ENCODE data around the gene ARHGEF37. TPM values are rescaled to one million over a fixed set of nuclear protein-coding genes. Genes with fewer than 3 reads are reported as not detected.

The ARHGEF37 gene
- total and polyA plus RNA-seq, 2 donors = 1.1 to 2.5 TPM

- Histone ChIP-seq H3K36me3 (ENCODE audit: control insufficient read depth in 2 of 2, insufficient read depth in 2 of 2, low read length in 1 of 2) (no peaks in the 10 kb centered on the region), H3K27me3 (ENCODE audit: control insufficient read depth in 2 of 2, insufficient read depth in 1 of 2, low read length in 1 of 2) (no peaks in the 10 kb centered on the region), H3K4me1 (ENCODE audit: control insufficient read depth in 2 of 2, insufficient read depth in 2 of 2, low read length in 2 of 2) (no peaks in the 10 kb centered on the region), H3K9me3 (ENCODE audit: control insufficient read depth in 2 of 2, insufficient read depth in 1 of 2, low read length in 1 of 2) (peaks cover 0 to 2% of the 10 kb centered on the region in 2 donors), H3K4me3 (ENCODE audit: low read length in 2 of 2) (no peak overlapping the region), H3K27ac (ENCODE audit: low read depth in 1 of 2, low read length in 1 of 2) (no peak overlapping the region)
- DNase-seq (ENCODE audit: low read depth in 6 of 9, low spot score in 9 of 9) = no peak
- 93% methylated on average over 8 of the region's 8 CpGs for WGBS
Observed at GRCh38 chr5:149614034-149614907, 33.0 kb downstream of the ARHGEF37 start.

GRCh38 chr5:149615976-149616375 lies 34.7 kb downstream of the ARHGEF37 start:
- no peak overlapping the region for H3K27ac ChIP-seq (ENCODE audit: low read depth in 1 of 2, low read length in 1 of 2)
- H3K27me3 ChIP-seq (ENCODE audit: control insufficient read depth in 2 of 2, insufficient read depth in 1 of 2, low read length in 1 of 2) = no peaks in the 10 kb centered on the region
- DNase-seq (ENCODE audit: low read depth in 6 of 9, low spot score in 9 of 9) = no peak
- H3K4me3 ChIP-seq (ENCODE audit: low read length in 2 of 2) = no peak overlapping the region
- no peaks in the 10 kb centered on the region for H3K4me1 ChIP-seq (ENCODE audit: control insufficient read depth in 2 of 2, insufficient read depth in 2 of 2, low read length in 2 of 2)
- WGBS = 86% methylated on average over 5 of the region's 5 CpGs
- H3K9me3 ChIP-seq (ENCODE audit: control insufficient read depth in 2 of 2, insufficient read depth in 1 of 2, low read length in 1 of 2) = peaks cover 0 to 2% of the 10 kb centered on the region in 2 donors
- H3K36me3 ChIP-seq (ENCODE audit: control insufficient read depth in 2 of 2, insufficient read depth in 2 of 2, low read length in 1 of 2) = no peaks in the 10 kb centered on the region

- no peak for DNase-seq (ENCODE audit: low read depth in 6 of 9, low spot score in 9 of 9)
- H3K4me1 ChIP-seq (ENCODE audit: control insufficient read depth in 2 of 2, insufficient read depth in 2 of 2, low read length in 2 of 2) = no peaks in the 10 kb centered on the region
- WGBS = 69% methylated on average over 3 of the region's 3 CpGs
- no peaks in the 10 kb centered on the region for H3K27me3 ChIP-seq (ENCODE audit: control insufficient read depth in 2 of 2, insufficient read depth in 1 of 2, low read length in 1 of 2)
- no peak overlapping the region for H3K4me3 ChIP-seq (ENCODE audit: low read length in 2 of 2)
- H3K9me3 ChIP-seq (ENCODE audit: control insufficient read depth in 2 of 2, insufficient read depth in 1 of 2, low read length in 1 of 2) = peaks cover 0 to 2% of the 10 kb centered on the region in 2 donors
- no peak overlapping the region for H3K27ac ChIP-seq (ENCODE audit: low read depth in 1 of 2, low read length in 1 of 2)
- peaks cover 0 to 2% of the 10 kb centered on the region in 2 donors for H3K36me3 ChIP-seq (ENCODE audit: control insufficient read depth in 2 of 2, insufficient read depth in 2 of 2, low read length in 1 of 2)
Observed at GRCh38 chr5:149616727-149617285, 35.5 kb downstream of the ARHGEF37 start.

- no peak overlapping the region for H3K27ac ChIP-seq (ENCODE audit: low read depth in 1 of 2, low read length in 1 of 2)
- H3K4me3 ChIP-seq (ENCODE audit: low read length in 2 of 2) = no peak overlapping the region
- DNase-seq (ENCODE audit: low read depth in 6 of 9, low spot score in 9 of 9) = no peak
- peaks cover 0 to 2% of the 10 kb centered on the region in 2 donors for H3K9me3 ChIP-seq (ENCODE audit: control insufficient read depth in 2 of 2, insufficient read depth in 1 of 2, low read length in 1 of 2)
- peaks cover 0 to 3% of the 10 kb centered on the region in 2 donors for H3K36me3 ChIP-seq (ENCODE audit: control insufficient read depth in 2 of 2, insufficient read depth in 2 of 2, low read length in 1 of 2)
- no peaks in the 10 kb centered on the region for H3K4me1 ChIP-seq (ENCODE audit: control insufficient read depth in 2 of 2, insufficient read depth in 2 of 2, low read length in 2 of 2)
- no peaks in the 10 kb centered on the region for H3K27me3 ChIP-seq (ENCODE audit: control insufficient read depth in 2 of 2, insufficient read depth in 1 of 2, low read length in 1 of 2)
- 90% methylated on average over 12 of the region's 12 CpGs for WGBS
Observed at GRCh38 chr5:149617760-149618306, 36.5 kb downstream of the ARHGEF37 start.

- Histone ChIP-seq H3K4me3 (ENCODE audit: low read length in 2 of 2) (no peak overlapping the region), H3K27ac (ENCODE audit: low read depth in 1 of 2, low read length in 1 of 2) (no peak overlapping the region), H3K36me3 (ENCODE audit: control insufficient read depth in 2 of 2, insufficient read depth in 2 of 2, low read length in 1 of 2) (peaks cover 0 to 3% of the 10 kb centered on the region in 2 donors), H3K4me1 (ENCODE audit: control insufficient read depth in 2 of 2, insufficient read depth in 2 of 2, low read length in 2 of 2) (no peaks in the 10 kb centered on the region), H3K9me3 (ENCODE audit: control insufficient read depth in 2 of 2, insufficient read depth in 1 of 2, low read length in 1 of 2) (peaks cover 0 to 2% of the 10 kb centered on the region in 2 donors), H3K27me3 (ENCODE audit: control insufficient read depth in 2 of 2, insufficient read depth in 1 of 2, low read length in 1 of 2) (no peaks in the 10 kb centered on the region)
- peak in 8 of 9 donors; percentile 9 to 54 (median 15) for DNase-seq (ENCODE audit: low read depth in 6 of 9, low spot score in 9 of 9)
- WGBS = 63% methylated on average over 9 of the region's 9 CpGs
Observed at GRCh38 chr5:149618581-149619248, 37.4 kb downstream of the ARHGEF37 start.

GRCh38 chr5:149621415-149622098 lies 40.3 kb downstream of the ARHGEF37 start:
- H3K27me3 ChIP-seq (ENCODE audit: control insufficient read depth in 2 of 2, insufficient read depth in 1 of 2, low read length in 1 of 2) = no peaks in the 10 kb centered on the region
- no peak overlapping the region for H3K27ac ChIP-seq (ENCODE audit: low read depth in 1 of 2, low read length in 1 of 2)
- peaks cover 0 to 3% of the 10 kb centered on the region in 2 donors for H3K36me3 ChIP-seq (ENCODE audit: control insufficient read depth in 2 of 2, insufficient read depth in 2 of 2, low read length in 1 of 2)
- 97% methylated on average over 10 of the region's 10 CpGs for WGBS
- H3K9me3 ChIP-seq (ENCODE audit: control insufficient read depth in 2 of 2, insufficient read depth in 1 of 2, low read length in 1 of 2) = no peaks in the 10 kb centered on the region
- no peak for DNase-seq (ENCODE audit: low read depth in 6 of 9, low spot score in 9 of 9)
- no peak overlapping the region for H3K4me3 ChIP-seq (ENCODE audit: low read length in 2 of 2)
- H3K4me1 ChIP-seq (ENCODE audit: control insufficient read depth in 2 of 2, insufficient read depth in 2 of 2, low read length in 2 of 2) = no peaks in the 10 kb centered on the region

GRCh38 chr5:149622466-149622865 lies 41.2 kb downstream of the ARHGEF37 start:
- H3K4me1 ChIP-seq (ENCODE audit: control insufficient read depth in 2 of 2, insufficient read depth in 2 of 2, low read length in 2 of 2) = no peaks in the 10 kb centered on the region
- H3K36me3 ChIP-seq (ENCODE audit: control insufficient read depth in 2 of 2, insufficient read depth in 2 of 2, low read length in 1 of 2) = peaks cover 0 to 3% of the 10 kb centered on the region in 2 donors
- no peak for DNase-seq (ENCODE audit: low read depth in 6 of 9, low spot score in 9 of 9)
- H3K4me3 ChIP-seq (ENCODE audit: low read length in 2 of 2) = no peak overlapping the region
- H3K27me3 ChIP-seq (ENCODE audit: control insufficient read depth in 2 of 2, insufficient read depth in 1 of 2, low read length in 1 of 2) = no peaks in the 10 kb centered on the region
- H3K27ac ChIP-seq (ENCODE audit: low read depth in 1 of 2, low read length in 1 of 2) = no peak overlapping the region
- H3K9me3 ChIP-seq (ENCODE audit: control insufficient read depth in 2 of 2, insufficient read depth in 1 of 2, low read length in 1 of 2) = no peaks in the 10 kb centered on the region
- 98% methylated on average over 3 of the region's 3 CpGs for WGBS

GRCh38 chr5:149623473-149623872 lies 42.2 kb downstream of the ARHGEF37 start:
- H3K36me3 ChIP-seq (ENCODE audit: control insufficient read depth in 2 of 2, insufficient read depth in 2 of 2, low read length in 1 of 2) = peaks cover 0 to 3% of the 10 kb centered on the region in 2 donors
- no peak for DNase-seq (ENCODE audit: low read depth in 6 of 9, low spot score in 9 of 9)
- whole genome bisulfite sequencing = 87% methylated on average over 3 of the region's 3 CpGs
- H3K27me3 ChIP-seq (ENCODE audit: control insufficient read depth in 2 of 2, insufficient read depth in 1 of 2, low read length in 1 of 2) = no peaks in the 10 kb centered on the region
- no peaks in the 10 kb centered on the region for H3K4me1 ChIP-seq (ENCODE audit: control insufficient read depth in 2 of 2, insufficient read depth in 2 of 2, low read length in 2 of 2)
- H3K9me3 ChIP-seq (ENCODE audit: control insufficient read depth in 2 of 2, insufficient read depth in 1 of 2, low read length in 1 of 2) = no peaks in the 10 kb centered on the region
- H3K4me3 ChIP-seq (ENCODE audit: low read length in 2 of 2) = no peak overlapping the region
- H3K27ac ChIP-seq (ENCODE audit: low read depth in 1 of 2, low read length in 1 of 2) = no peak overlapping the region

Data from thymus (tissue), 11 donors.